HL-60/S4 (cell line): ENCODE measurements around the gene PAX7.

Source experiments
- in situ Hi-C: fragments of 300-500 bp; cut with MboI; formaldehyde crosslinking; loops from 2 replicates; pipeline ENCODE4 v1.14.3; 2022; ENCODE audit warnings: low sequenced_read_pairs

PAX7 gene

GRCh38 chr1:18697541-18697940 lies 66.9 kb downstream of the PAX7 start:
- in situ Hi-C loops = no loop called here

GRCh38 chr1:18700530-18700929 lies 69.9 kb downstream of the PAX7 start:
- in situ Hi-C loops = no loop called here

DNA sequence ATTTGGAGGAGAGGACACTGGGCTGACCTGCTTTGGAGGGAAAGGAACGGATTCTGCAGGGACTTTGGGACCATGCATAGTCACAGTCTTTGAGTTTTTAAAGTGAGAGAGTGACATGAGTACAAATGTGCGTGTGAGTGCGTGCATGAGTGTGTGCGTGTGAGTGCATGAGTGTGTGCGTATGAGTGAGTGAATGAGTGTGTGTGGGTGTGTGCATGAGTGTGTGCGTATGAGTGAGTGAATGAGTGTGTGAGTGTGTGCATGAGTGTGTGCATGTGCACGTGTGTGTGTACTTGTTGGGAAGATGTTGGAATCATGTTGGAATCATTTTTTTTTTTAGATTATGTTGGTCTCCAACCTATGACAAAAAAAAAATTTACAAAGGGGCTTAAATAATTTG lies 70.5 kb downstream of the PAX7 start:
- in situ Hi-C loops = no loop called here

DNA sequence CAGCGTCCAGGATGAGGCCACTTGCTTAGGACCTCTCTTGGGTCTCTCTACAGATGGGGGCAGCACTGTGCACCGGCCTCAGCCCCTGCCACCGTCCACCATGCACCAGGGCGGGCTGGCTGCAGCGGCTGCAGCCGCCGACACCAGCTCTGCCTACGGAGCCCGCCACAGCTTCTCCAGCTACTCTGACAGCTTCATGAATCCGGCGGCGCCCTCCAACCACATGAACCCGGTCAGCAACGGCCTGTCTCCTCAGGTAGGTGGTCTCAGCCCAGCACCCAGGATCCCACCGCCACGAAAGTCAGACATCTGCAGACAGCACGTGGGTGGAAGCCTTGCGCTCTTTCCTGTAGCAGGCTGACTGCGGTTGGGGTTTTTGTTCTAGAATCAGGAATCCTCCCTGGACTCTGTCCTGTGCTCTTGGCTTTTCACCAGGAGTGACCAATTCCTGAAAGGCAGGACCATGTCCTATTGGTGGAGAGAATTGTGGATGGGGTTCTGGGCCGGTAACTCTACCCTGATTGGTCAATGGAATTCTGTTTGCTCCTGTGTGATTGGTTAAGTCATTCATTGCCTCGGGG lies 72.5 kb downstream of the PAX7 start:
- in situ Hi-C loops = no loop called here

- in situ Hi-C loops = no loop called here
These were observed 75.2 kb downstream of the PAX7 start for GRCh38 chr1:18705811-18706210.

GRCh38 chr1:18707696-18708257 lies 77.1 kb downstream of the PAX7 start:
- in situ Hi-C loops = no loop called here

DNA sequence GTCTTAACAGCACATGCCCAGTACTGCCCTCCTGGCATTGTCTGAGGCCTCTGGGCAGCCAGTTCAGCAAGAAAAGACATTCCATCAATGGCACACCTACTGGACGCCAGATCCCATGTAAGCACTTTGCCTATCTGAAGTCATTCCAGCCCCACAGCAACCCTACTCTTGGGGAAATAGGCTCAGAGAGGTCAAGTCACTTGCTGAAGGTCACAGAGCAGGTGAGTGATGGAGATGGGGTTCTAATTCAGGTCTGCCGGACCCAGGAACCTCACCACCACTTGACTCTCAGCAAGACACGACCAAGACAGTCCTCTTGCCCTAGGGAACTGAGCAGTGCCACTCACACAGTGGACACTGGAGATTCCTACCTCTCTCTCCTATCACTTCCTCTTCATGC lies 79.4 kb downstream of the PAX7 start:
- in situ Hi-C loops = no loop called here

DNA sequence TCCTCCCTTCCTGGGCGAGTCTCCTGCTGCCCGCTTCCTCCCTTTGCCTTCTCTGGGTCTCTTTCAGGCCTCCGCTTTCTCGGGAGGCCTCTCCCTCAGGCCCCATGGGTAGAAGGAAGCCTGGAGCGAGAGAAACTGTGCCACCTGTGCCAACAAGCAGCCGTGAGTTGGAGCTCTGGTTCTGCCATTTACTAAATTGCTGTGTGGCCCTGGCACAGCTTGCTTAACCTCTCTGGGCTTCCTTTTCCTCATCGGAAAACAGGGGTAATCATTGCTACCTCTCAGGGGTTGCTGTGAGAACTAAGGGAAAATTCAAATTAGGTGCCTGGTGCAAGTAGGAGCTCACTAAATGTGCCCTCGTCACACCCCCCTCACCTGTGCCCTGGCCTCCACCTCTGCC lies 80.4 kb downstream of the PAX7 start:
- in situ Hi-C loops = no loop called here

GRCh38 chr1:18711536-18712251 lies 81.0 kb downstream of the PAX7 start:
- in situ Hi-C loops = no loop called here

- in situ Hi-C loops = no loop called here
These were observed 81.6 kb downstream of the PAX7 start for GRCh38 chr1:18712252-18712600.

- in situ Hi-C loops = no loop called here
These were observed 83.9 kb downstream of the PAX7 start for GRCh38 chr1:18714404-18715175.

DNA sequence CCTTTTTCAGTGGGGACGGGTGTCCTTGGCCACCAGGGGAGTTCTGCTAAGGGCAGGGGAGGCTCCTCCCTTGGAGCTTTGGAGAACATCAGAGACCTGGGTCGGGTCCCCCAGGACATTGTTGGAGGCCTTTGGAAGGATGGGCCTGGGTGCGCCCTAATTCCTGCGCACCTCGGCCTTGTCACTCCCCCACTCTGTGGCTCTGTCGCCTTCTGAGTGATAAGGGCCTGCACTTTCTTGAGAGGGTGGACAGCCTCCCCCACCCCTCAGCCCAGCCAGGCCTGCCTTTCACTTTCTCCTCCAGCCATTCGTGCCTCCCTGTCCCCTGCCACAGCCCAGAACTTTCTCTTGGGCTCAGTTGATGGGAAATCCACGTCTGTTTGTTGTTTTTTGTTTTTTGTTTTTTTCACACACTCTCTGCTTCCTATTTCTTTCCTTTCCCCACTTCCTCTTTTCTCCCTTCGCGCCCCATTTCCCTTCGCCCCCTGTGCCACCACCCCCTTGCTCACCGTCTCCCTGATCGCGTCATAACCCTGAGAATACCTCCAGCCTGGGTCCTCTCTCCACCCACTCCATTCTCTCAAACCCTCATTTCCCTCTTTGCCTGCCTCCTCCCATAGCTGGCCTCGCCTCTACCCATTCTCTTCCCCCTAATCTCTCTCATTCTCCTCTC lies 85.6 kb downstream of the PAX7 start:
- in situ Hi-C loops = no loop called here

- in situ Hi-C loops = no loop called here
These were observed 86.4 kb downstream of the PAX7 start for GRCh38 chr1:18716785-18717678.

GRCh38 chr1:18719786-18720451 lies 89.3 kb downstream of the PAX7 start:
- in situ Hi-C loops = no loop called here

- in situ Hi-C loops = no loop called here
These were observed 90.4 kb downstream of the PAX7 start for GRCh38 chr1:18721041-18721440.

DNA sequence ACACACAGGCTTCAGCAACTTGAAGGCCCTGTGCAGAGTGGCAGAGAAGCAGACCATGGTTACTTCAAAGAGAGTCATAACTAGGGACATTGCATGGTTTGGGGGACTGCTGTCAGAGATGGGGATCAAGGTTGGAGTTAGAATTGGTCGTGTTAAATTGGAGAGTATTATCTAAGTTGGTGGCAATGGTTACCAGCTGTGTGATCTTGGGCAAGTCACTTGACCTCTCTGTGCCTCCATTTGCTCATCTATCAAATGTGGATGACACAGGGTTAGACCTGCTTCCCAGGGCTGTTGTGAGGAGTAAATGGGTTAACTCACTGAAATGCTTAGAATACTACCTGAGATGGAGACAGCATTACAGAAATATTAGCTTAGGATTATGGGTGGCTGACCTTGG lies 91.1 kb downstream of the PAX7 start:
- in situ Hi-C loops = no loop called here

DNA sequence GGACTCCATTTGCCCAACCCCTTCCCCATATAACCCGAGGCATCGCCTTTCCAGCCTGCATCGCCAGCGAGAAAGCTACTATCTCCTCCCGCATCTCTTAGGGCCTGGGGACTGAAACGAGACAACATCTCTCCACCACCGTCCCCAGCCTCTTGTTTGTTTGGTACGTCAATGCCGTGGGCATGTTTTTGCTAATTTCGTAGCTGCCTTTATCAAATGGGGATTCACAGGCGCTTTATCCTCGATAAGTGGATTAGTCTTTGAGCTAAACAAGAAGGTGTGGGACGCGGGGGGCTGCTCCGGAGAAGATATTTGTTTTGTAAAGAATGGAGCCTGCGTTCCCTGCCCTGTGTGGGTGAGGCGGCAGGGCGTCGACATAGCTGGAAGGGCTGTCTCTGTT lies 91.6 kb downstream of the PAX7 start:
- in situ Hi-C loops = no loop called here

DNA sequence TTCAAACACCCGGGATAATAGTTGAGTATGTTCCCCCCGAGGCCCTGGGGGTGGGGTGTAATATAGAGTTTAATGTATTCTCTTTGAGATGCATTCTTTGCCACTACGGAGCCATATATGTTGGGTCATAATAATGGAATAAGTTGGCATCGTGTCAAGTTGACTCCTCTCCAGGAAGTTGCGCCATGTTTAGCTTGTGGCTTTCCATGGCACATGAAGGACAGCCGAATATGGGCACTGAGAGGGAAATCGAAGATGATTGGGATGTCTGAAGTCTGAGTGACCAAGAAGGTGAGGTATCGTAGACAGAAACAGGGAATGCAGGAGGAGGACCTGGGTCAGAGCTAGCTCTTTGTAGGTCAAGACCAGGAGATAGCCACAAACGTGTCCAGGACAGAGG lies 92.6 kb downstream of the PAX7 start:
- in situ Hi-C loops = no loop called here

DNA sequence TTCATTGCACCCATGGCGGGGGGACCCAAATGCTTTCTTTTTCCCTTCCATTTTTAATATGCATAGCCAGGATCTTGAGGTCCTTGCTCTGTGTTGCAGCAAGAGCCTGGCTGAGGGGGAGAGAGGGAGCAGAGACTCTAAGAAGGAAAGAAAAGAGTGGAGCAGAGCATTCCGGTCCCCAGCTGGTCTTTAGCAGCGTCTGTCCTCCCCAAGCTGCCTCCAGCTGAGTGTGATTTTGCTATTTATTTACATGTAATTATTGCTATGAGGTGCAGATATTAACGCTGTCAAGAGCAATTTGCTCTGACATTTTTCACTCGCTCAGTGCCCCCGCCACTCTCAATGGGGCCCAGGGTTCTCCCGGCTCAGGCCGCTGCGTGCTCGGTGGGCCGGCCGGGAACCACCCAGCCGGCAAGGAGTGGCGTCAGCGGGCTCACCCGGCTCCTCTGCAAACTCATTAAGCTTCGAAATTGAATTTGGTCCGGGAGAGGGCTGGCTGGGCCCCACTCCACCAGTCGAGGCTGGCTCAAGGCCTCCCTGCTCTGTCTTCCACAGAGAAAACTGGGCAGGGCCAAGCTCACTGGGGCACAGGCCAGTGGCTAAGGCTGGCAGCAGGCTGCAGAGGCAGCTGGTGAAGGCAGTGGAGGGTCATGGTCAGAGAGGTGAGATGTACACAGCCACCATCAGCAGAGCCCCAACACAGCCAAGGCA lies 93.2 kb downstream of the PAX7 start:
- in situ Hi-C loops = no loop called here
